CD14-positive monocyte (primary cell): ENCODE measurements around the gene RPL6. TPM values are rescaled to one million over a fixed set of nuclear protein-coding genes. Genes with fewer than 3 reads are reported as not detected.
A peak's percentile ranks its signal among the peaks of the same experiment; 100 is the strongest.
"Not testable (repeated sequence)": the region's sequence is repeated elsewhere in the genome, so short reads cannot be mapped to it uniquely, and the experiment has no call there.

Experiments
- DNase-seq, 3 donors: peaks; one replicate each; pipeline ENCODE4 v3.0.0-alpha.2; 2011 to 2022
- H2AFZ ChIP-seq: 2 replicates; pipeline ENCODE4 v1.6.0; 2012; ENCODE audit warnings: mild to moderate bottlenecking, low read depth, low read length, inconsistent platforms; ENCODE audit not compliant: insufficient read depth, poor library complexity, severe bottlenecking
- H3K27ac ChIP-seq, 2 donors: 1 replicate in 1 of 2; 2 replicates in 1 of 2; pipeline ENCODE4 v1.5.1; 2012 to 2013; ENCODE audit warnings: low read length in 2 of 2, control low read depth in 1 of 2, inconsistent platforms in 1 of 2, low read depth in 1 of 2, mild to moderate bottlenecking in 1 of 2
- H3K27me3 ChIP-seq, 2 donors: one replicate each; pipeline versions ENCODE4 v1.6.0 to v1.6.1; 2011 to 2013; ENCODE audit warnings: low read length in 2 of 2; ENCODE audit not compliant: control insufficient read depth in 2 of 2, insufficient read depth in 2 of 2
- H3K36me3 ChIP-seq, 2 donors: replicated peaks in 1 of 2; 1 replicate in 1 of 2; 2 replicates in 1 of 2; pipeline versions ENCODE4 v1.5.1 to v1.6.1; 2012 to 2013; ENCODE audit warnings: low read length in 2 of 2, control low read depth in 1 of 2, inconsistent platforms in 1 of 2, mild to moderate bottlenecking in 1 of 2; ENCODE audit not compliant: insufficient read depth in 2 of 2, control insufficient read depth in 1 of 2
- H3K4me1 ChIP-seq, 2 donors: 1 replicate in 1 of 2; 2 replicates in 1 of 2; pipeline versions ENCODE4 v1.5.1 to v1.6.1; 2012 to 2013; ENCODE audit warnings: low read length in 2 of 2, control low read depth in 1 of 2, inconsistent platforms in 1 of 2, mild to moderate bottlenecking in 1 of 2, moderate library complexity in 1 of 2; ENCODE audit not compliant: insufficient read depth in 2 of 2, control insufficient read depth in 1 of 2
- H3K4me2 ChIP-seq: replicated peaks from 2 replicates; pipeline ENCODE3; 2012; ENCODE audit warnings: low read length, moderate library complexity, mild to moderate bottlenecking; ENCODE audit not compliant: poor library complexity, severe bottlenecking; ENCODE audit errors: extremely low read depth
- H3K4me3 ChIP-seq, 3 experiments: fragments of 200-600 bp in 1 of 3; sonication (generic) in 1 of 3; replicated peaks in 1 of 3; 1 replicate in 2 of 3; 2 replicates in 1 of 3; pipeline ENCODE4 v1.5.1; 2011 to 2013; ENCODE audit warnings: low read length in 3 of 3, mild to moderate bottlenecking in 3 of 3, control low read depth in 2 of 3, low read depth in 2 of 3, inconsistent platforms in 1 of 3, moderate library complexity in 1 of 3
- H3K79me2 ChIP-seq: 2 replicates; pipeline ENCODE4 v1.6.0; 2012; ENCODE audit warnings: mild to moderate bottlenecking, control low read depth, inconsistent platforms, low read length, moderate library complexity; ENCODE audit not compliant: insufficient read depth
- H3K9ac ChIP-seq: 2 replicates; pipeline ENCODE4 v1.6.0; 2017; ENCODE audit warnings: low read length, mild to moderate bottlenecking; ENCODE audit not compliant: insufficient read depth, poor library complexity, severe bottlenecking
- H3K9me3 ChIP-seq, 2 donors: replicated peaks in 1 of 2; 1 replicate in 1 of 2; 2 replicates in 1 of 2; pipeline versions ENCODE4 v1.5.1 to v1.6.1; 2012 to 2013; ENCODE audit warnings: low read length in 2 of 2, control low read depth in 1 of 2; ENCODE audit not compliant: control insufficient read depth in 1 of 2, insufficient read depth in 1 of 2
- H4K20me1 ChIP-seq: 2 replicates; pipeline ENCODE4 v1.6.0; 2012; ENCODE audit warnings: mild to moderate bottlenecking, low read length, control low read depth, moderate library complexity; ENCODE audit not compliant: insufficient read depth
- H3K27ac Mint-ChIP-seq, 7 donors: one replicate each; pipeline ENCODE4 v1.8.0; 2020; ENCODE audit warnings: mild to moderate bottlenecking in 7 of 7, mixed read lengths in 7 of 7, moderate library complexity in 6 of 7, inconsistent platforms in 2 of 7
- H3K27me3 Mint-ChIP-seq, 3 donors: one replicate each; pipeline ENCODE4 v1.8.0; 2021 to 2022; ENCODE audit warnings: low read depth in 3 of 3, mild to moderate bottlenecking in 3 of 3, mixed read lengths in 3 of 3, moderate library complexity in 3 of 3, inconsistent platforms in 1 of 3
- H3K36me3 Mint-ChIP-seq, 2 donors: one replicate each; pipeline ENCODE4 v1.8.0; 2020; ENCODE audit warnings: mixed read lengths in 2 of 2, inconsistent platforms in 1 of 2, mild to moderate bottlenecking in 1 of 2
- H3K4me1 Mint-ChIP-seq: one replicate; pipeline ENCODE4 v1.8.0; 2020; ENCODE audit warnings: mild to moderate bottlenecking, mixed read lengths
- H3K4me3 Mint-ChIP-seq, 2 donors: one replicate each; pipeline ENCODE4 v1.8.0; 2020; ENCODE audit warnings: mild to moderate bottlenecking in 2 of 2, mixed read lengths in 2 of 2, moderate library complexity in 1 of 2
- H3K9me3 Mint-ChIP-seq, 7 donors: one replicate each; pipeline ENCODE4 v1.8.0; 2020 to 2022; ENCODE audit warnings: mixed read lengths in 7 of 7, mild to moderate bottlenecking in 6 of 7, moderate library complexity in 6 of 7, inconsistent platforms in 2 of 7
- WGBS: methylation state at CpG from one replicate; pipeline ENCODE4 v1.1.5; 2013; ENCODE audit warnings: missing lambda C conversion rate; ENCODE audit not compliant: insufficient coverage; 5-methylcytosine and 5-hydroxymethylcytosine counted together
- intact Hi-C, 2 donors: fragments of 100-400 bp; cut with micrococcal nuclease; formaldehyde crosslinking; loops; one replicate each; pipeline versions ENCODE4 v1.15.0 to v1.15.1; 2023
- polyA plus RNA-seq, 3 donors: library from polyadenylated mRNA; depleted of rRNA in 1 of 3; unstranded in 2 of 3; stranded (reverse) in 1 of 3; fragments of 300-500 nt in 2 of 3; fragments of >200 nt in 1 of 3; fragmentation: Illumina TruSeq in 2 of 3; gene quantifications; 1 replicate in 2 of 3; 2 replicates in 1 of 3; pipeline ENCODE4 v1.2.3, GENCODE V29; 2012 to 2021
- TF ChIP-seq, protein P1 (sequence below): fragments of 200-600 bp; IDR thresholded peaks from one replicate; pipeline ENCODE4 v1.8.0; 2022; ENCODE audit warnings: antibody characterized with exemption, mild to moderate bottlenecking

Gene RPL6
- polyA plus RNA-seq, 3 donors: 201 to 1,124 (median 259) TPM

- Histone ChIP-seq H3K36me3 (peaks cover 18 to 24% of the 10 kb centered on the region in 2 donors), H2AFZ (no peak overlapping the region), H3K27ac (no peak overlapping the region), H3K9me3 (no peaks in the 10 kb centered on the region), H3K79me2 (peaks cover 38% of the 10 kb centered on the region), H3K9ac (no peak overlapping the region), H4K20me1 (peaks cover 16% of the 10 kb centered on the region), H3K4me3 (no peak overlapping the region), H3K4me1 (no peaks in the 10 kb centered on the region), H3K27me3 (no peaks in the 10 kb centered on the region), H3K4me2 (no peak overlapping the region)
- intact Hi-C loops: no loop called here
- H3K4me1 Mint-ChIP-seq: peaks cover 11% of the 10 kb centered on the region
- no peak overlapping the region for H3K4me3 Mint-ChIP-seq
- H3K27ac Mint-ChIP-seq: no peak overlapping the region
- DNase-seq: no peak
- peaks cover 0 to 2% (median 0%) of the 10 kb centered on the region in 7 donors for H3K9me3 Mint-ChIP-seq
- TF ChIP-seq, protein P1, sequence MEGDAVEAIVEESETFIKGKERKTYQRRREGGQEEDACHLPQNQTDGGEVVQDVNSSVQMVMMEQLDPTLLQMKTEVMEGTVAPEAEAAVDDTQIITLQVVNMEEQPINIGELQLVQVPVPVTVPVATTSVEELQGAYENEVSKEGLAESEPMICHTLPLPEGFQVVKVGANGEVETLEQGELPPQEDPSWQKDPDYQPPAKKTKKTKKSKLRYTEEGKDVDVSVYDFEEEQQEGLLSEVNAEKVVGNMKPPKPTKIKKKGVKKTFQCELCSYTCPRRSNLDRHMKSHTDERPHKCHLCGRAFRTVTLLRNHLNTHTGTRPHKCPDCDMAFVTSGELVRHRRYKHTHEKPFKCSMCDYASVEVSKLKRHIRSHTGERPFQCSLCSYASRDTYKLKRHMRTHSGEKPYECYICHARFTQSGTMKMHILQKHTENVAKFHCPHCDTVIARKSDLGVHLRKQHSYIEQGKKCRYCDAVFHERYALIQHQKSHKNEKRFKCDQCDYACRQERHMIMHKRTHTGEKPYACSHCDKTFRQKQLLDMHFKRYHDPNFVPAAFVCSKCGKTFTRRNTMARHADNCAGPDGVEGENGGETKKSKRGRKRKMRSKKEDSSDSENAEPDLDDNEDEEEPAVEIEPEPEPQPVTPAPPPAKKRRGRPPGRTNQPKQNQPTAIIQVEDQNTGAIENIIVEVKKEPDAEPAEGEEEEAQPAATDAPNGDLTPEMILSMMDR: no peak
- H3K27me3 Mint-ChIP-seq: no peaks in the 10 kb centered on the region
- 80% methylated on average over 1 of the region's 4 CpGs for WGBS
- H3K36me3 Mint-ChIP-seq: peaks cover 25 to 41% of the 10 kb centered on the region in 2 donors
Measured at GRCh38 chr12:112443916-112444315, 34.5 kb upstream of the RPL6 start.

GRCh38 chr12:112440653-112441052, 31.2 kb upstream of the RPL6 start:
- Mint-ChIP-seq H3K36me3 (peaks cover 9 to 21% of the 10 kb centered on the region in 2 donors), H3K27ac (peak overlapping the region in 1 of 7 donors; percentile 20)
- intact Hi-C loops, H3K27me3 Mint-ChIP-seq, H3K4me3 Mint-ChIP-seq, H3K9ac ChIP-seq, H2AFZ ChIP-seq, H3K4me2 ChIP-seq, DNase-seq, H3K4me1 ChIP-seq, H3K4me1 Mint-ChIP-seq, H3K9me3 Mint-ChIP-seq, H3K36me3 ChIP-seq, H3K27ac ChIP-seq, H3K27me3 ChIP-seq, H3K9me3 ChIP-seq, H3K4me3 ChIP-seq: not testable (repeated sequence)
- Histone ChIP-seq H3K79me2 (peaks cover 66% of the 10 kb centered on the region), H4K20me1 (peaks cover 43% of the 10 kb centered on the region)
- 95% methylated on average over 3 of the region's 9 CpGs for WGBS
